GM18499 (cell line): ENCODE data around the gene APOF.
"Not testable (repeated sequence)": the region's sequence is repeated elsewhere in the genome, so short reads cannot be mapped to it uniquely, and the experiment has no call there.

ENCODE experiments used
- ATAC-seq: cut with Tn5 transposase; IDR thresholded peaks from one replicate; pipeline ENCODE4 v1.9.1; 2021; ENCODE audit warnings: moderate number of reproducible peaks; ENCODE audit not compliant: insufficient read depth, unreplicated experiment

Gene APOF

GRCh38 chr12:56362130-56363059 lies at the start of gene APOF:
Gene APOF (minus strand): TSS chr12:56362857. CDS start chr12:56362745, 112 bp downstream.
- ATAC-seq, result no peak

- ATAC-seq, result no peak
Observed at GRCh38 chr12:56411781-56412639, 49.4 kb upstream of the APOF start.

GRCh38 chr12:56410768-56411167 lies 48.1 kb upstream of the APOF start:
- ATAC-seq, result no peak

- no peak for ATAC-seq
Observed at GRCh38 chr12:56408799-56409417, 46.3 kb upstream of the APOF start.

- ATAC-seq, result not testable (repeated sequence)
Observed at GRCh38 chr12:56404227-56404626, 41.6 kb upstream of the APOF start.

- ATAC-seq, result not testable (repeated sequence)
Observed at GRCh38 chr12:56401612-56402011, 39.0 kb upstream of the APOF start.

GRCh38 chr12:56401125-56401524 lies 38.5 kb upstream of the APOF start:
- ATAC-seq, result not testable (repeated sequence)

GRCh38 chr12:56399466-56399865 lies 36.8 kb upstream of the APOF start:
- not testable (repeated sequence) for ATAC-seq

GRCh38 chr12:56398324-56398723 lies 35.7 kb upstream of the APOF start:
- ATAC-seq, result no peak

GRCh38 chr12:56392331-56392730 lies 29.7 kb upstream of the APOF start:
- ATAC-seq, result no peak

- no peak for ATAC-seq
Observed at GRCh38 chr12:56391721-56392120, 29.1 kb upstream of the APOF start.

GRCh38 chr12:56389412-56389811 lies 26.8 kb upstream of the APOF start:
- ATAC-seq, result no peak

- ATAC-seq, result no peak
Observed at GRCh38 chr12:56387152-56387736, 24.6 kb upstream of the APOF start.

- no peak for ATAC-seq
Observed at GRCh38 chr12:56385873-56386272, 23.2 kb upstream of the APOF start.

- ATAC-seq, result no peak
Observed at GRCh38 chr12:56382611-56383010, 20.0 kb upstream of the APOF start.

GRCh38 chr12:56377989-56378316 lies 15.3 kb upstream of the APOF start:
- ATAC-seq, result no peak

GRCh38 chr12:56377310-56377988 lies 14.8 kb upstream of the APOF start:
- ATAC-seq, result no peak

- ATAC-seq, result no peak
Observed at GRCh38 chr12:56375598-56376434, 13.2 kb upstream of the APOF start.
